Thyroid gland (tissue), 4 donors: ENCODE measurements around the gene FARS2.

ENCODE experiments used
- POLR2A ChIP-seq, 2 donors: fragments of 450-650 bp; IDR thresholded peaks; one replicate each; pipeline ENCODE4 v1.6.1; 2017; ENCODE audit warnings: antibody characterized with exemption in 2 of 2, mild to moderate bottlenecking in 2 of 2, moderate library complexity in 1 of 2
- TF ChIP-seq, protein P1 (sequence below), 6 experiments: fragments of 200-600 bp in 3 of 6; fragments of 450-650 bp in 3 of 6; sonication (generic) in 3 of 6; IDR thresholded peaks; one replicate each; pipeline ENCODE4 v1.5.1; 2016 to 2019; ENCODE audit warnings: antibody characterized with exemption in 6 of 6, mild to moderate bottlenecking in 2 of 6, inconsistent platforms in 1 of 6, moderate library complexity in 1 of 6

DNA sequence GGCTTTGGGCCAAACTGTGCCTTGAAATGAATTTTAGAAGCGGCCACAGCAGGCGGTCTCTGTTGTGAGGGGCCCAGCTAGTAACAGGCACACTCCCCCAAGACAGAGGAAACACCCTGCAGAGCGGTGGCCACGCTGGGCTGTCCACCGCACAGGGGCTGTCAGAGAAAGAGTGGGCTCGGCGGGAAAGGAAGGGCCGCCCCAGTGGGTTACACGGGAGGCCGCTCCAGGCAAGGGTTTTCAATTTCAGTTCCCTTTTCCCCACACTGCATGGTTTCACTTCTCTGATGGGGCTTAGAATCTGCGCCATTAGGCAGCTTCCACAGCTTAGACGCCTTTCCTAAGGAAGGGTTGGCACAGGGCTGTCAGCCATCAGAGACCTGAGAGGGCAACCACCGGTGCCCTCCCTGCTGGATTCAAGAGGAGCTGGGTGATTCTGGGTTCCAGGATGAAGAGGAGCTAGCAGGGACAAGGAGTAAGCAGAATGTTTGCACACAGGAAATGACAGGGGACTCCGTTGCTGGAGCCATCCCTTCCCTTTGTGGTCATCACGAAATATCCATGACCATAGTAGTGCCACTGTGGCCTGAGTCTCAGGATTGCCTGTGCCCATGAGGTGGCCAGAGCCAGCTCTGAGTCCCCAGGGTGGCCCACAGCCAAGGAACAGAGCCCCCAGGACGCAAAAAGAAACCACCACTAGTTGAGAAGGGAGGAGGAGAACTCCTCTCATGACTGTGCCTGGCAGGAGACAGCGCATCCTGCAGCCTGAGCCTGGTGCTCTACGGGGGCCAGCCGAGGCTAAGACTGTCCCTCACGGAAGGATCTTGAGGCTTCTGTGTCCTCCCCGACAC is 462.8 kb downstream of the FARS2 start:
- TF ChIP-seq, protein P1, sequence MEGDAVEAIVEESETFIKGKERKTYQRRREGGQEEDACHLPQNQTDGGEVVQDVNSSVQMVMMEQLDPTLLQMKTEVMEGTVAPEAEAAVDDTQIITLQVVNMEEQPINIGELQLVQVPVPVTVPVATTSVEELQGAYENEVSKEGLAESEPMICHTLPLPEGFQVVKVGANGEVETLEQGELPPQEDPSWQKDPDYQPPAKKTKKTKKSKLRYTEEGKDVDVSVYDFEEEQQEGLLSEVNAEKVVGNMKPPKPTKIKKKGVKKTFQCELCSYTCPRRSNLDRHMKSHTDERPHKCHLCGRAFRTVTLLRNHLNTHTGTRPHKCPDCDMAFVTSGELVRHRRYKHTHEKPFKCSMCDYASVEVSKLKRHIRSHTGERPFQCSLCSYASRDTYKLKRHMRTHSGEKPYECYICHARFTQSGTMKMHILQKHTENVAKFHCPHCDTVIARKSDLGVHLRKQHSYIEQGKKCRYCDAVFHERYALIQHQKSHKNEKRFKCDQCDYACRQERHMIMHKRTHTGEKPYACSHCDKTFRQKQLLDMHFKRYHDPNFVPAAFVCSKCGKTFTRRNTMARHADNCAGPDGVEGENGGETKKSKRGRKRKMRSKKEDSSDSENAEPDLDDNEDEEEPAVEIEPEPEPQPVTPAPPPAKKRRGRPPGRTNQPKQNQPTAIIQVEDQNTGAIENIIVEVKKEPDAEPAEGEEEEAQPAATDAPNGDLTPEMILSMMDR (IDR thresholded peaks at IDR 0.05): no peak
- no peak for TF ChIP-seq POLR2A (IDR thresholded peaks at IDR 0.05)
